ENCODE results near the gene SMAD5. TPM values are rescaled to one million over a fixed set of nuclear protein-coding genes. Genes with fewer than 3 reads are reported as not detected.
A peak's percentile ranks its signal among the peaks of the same experiment; 100 is the strongest.

SMAD5 gene
- total RNA-seq, 4 donors from 2014 or later, result 51.8 to 122 (median 63.3) TPM

- H3K9me3 ChIP-seq, result no peaks in the 10 kb centered on the region
- WGBS, 2 donors, result 97 to 100% methylated on average over 1 of the region's 1 CpG
- no peak overlapping the region for H3K27ac ChIP-seq
- H3K27me3 ChIP-seq, result no peaks in the 10 kb centered on the region
- H3K36me3 ChIP-seq, result peaks cover 3 to 5% of the 10 kb centered on the region in 2 donors
- peaks cover 0 to 7% of the 10 kb centered on the region in 2 donors for H3K4me1 ChIP-seq
- TF ChIP-seq CTCF (IDR thresholded peaks at IDR 0.05), result no peak
- no peak for TF ChIP-seq POLR2A (IDR thresholded peaks at IDR 0.05)
- no peak overlapping the region for H3K4me3 ChIP-seq (replicated peaks in 1 of 3)
- intact Hi-C loops (cut with DNase I), result no loop called here
- DNase-seq, result no peak
Observed at GRCh38 chr5:136164226-136164625, 31.6 kb downstream of the SMAD5 start.

GRCh38 chr5:136166909-136167308 is 34.3 kb downstream of the SMAD5 start:
- Histone ChIP-seq H3K4me3 (replicated peaks in 1 of 3) (no peak overlapping the region), H3K4me1 (peaks cover 0 to 3% of the 10 kb centered on the region in 2 donors), H3K27me3 (no peaks in the 10 kb centered on the region), H3K27ac (no peak overlapping the region), H3K36me3 (peaks cover 3 to 5% of the 10 kb centered on the region in 2 donors), H3K9me3 (no peaks in the 10 kb centered on the region)
- TF ChIP-seq CTCF (IDR thresholded peaks at IDR 0.05) (no peak), POLR2A (IDR thresholded peaks at IDR 0.05) (no peak)
- DNase-seq, result no peak
- intact Hi-C loops (cut with DNase I), result no loop called here
- WGBS, 2 donors, result 86 to 92% methylated on average over 4 of the region's 4 CpGs

GRCh38 chr5:136169218-136169617 is 36.6 kb downstream of the SMAD5 start:
- H3K9me3 ChIP-seq, result no peaks in the 10 kb centered on the region
- TF ChIP-seq CTCF (IDR thresholded peaks at IDR 0.05) (no peak), POLR2A (IDR thresholded peaks at IDR 0.05) (no peak)
- H3K36me3 ChIP-seq, result peaks cover 1 to 2% of the 10 kb centered on the region in 2 donors
- 97% methylated on average over 3 of the region's 3 CpGs for WGBS, 2 donors
- H3K27me3 ChIP-seq, result no peaks in the 10 kb centered on the region
- no peak for DNase-seq
- intact Hi-C loops (cut with DNase I), result no loop called here
- H3K27ac ChIP-seq, result no peak overlapping the region
- H3K4me3 ChIP-seq (replicated peaks in 1 of 3), result no peak overlapping the region
- H3K4me1 ChIP-seq, result peaks cover 6 to 12% of the 10 kb centered on the region in 2 donors

- WGBS, 2 donors, result 90% methylated on average over 2 of the region's 2 CpGs
- Histone ChIP-seq H3K27me3 (no peaks in the 10 kb centered on the region), H3K4me1 (peaks cover 6 to 12% of the 10 kb centered on the region in 2 donors), H3K9me3 (no peaks in the 10 kb centered on the region), H3K27ac (no peak overlapping the region), H3K36me3 (peaks cover 2 to 10% of the 10 kb centered on the region in 2 donors), H3K4me3 (replicated peaks in 1 of 3) (no peak overlapping the region)
- DNase-seq, result no peak
- peak in 5 of 6 experiments; percentile 15 to 63 (median 58) for TF ChIP-seq CTCF (IDR thresholded peaks at IDR 0.05)
- no peak for TF ChIP-seq POLR2A (IDR thresholded peaks at IDR 0.05)
- intact Hi-C loops (cut with DNase I), result loop anchor here (10.0 kb wide), 1 partner anchor 89 kb away; no protein-coding TSS in a partner anchor
Observed at GRCh38 chr5:136174021-136174659, 41.5 kb downstream of the SMAD5 start.

- Histone ChIP-seq H3K4me3 (replicated peaks in 1 of 3) (no peak overlapping the region), H3K9me3 (no peaks in the 10 kb centered on the region), H3K4me1 (peaks cover 0 to 7% of the 10 kb centered on the region in 2 donors), H3K27me3 (no peaks in the 10 kb centered on the region), H3K27ac (no peak overlapping the region), H3K36me3 (peaks cover 6 to 9% of the 10 kb centered on the region in 2 donors)
- no peak for DNase-seq
- intact Hi-C loops (cut with DNase I), result no loop called here
- 80 to 86% methylated on average over 1 of the region's 1 CpG for whole genome bisulfite sequencing, 2 donors
- TF ChIP-seq POLR2A (IDR thresholded peaks at IDR 0.05) (no peak), CTCF (IDR thresholded peaks at IDR 0.05) (no peak)
Observed at GRCh38 chr5:136182618-136183017, 50.0 kb downstream of the SMAD5 start.

All from thyroid gland (tissue), 4 donors.